DMS114 treated with DMSO at 0.1 percent for 48 hours (cell line): ENCODE results near the gene PA2G4.
"Not testable (repeated sequence)": the region's sequence is repeated elsewhere in the genome, so short reads cannot be mapped to it uniquely, and the experiment has no call there.

Experiments used
- DNase-seq: peaks from one replicate; lab custom pipeline; 2025; ENCODE audit not compliant: unreplicated experiment; lab: John Stamatoyannopoulos, UW

Gene PA2G4

DNA sequence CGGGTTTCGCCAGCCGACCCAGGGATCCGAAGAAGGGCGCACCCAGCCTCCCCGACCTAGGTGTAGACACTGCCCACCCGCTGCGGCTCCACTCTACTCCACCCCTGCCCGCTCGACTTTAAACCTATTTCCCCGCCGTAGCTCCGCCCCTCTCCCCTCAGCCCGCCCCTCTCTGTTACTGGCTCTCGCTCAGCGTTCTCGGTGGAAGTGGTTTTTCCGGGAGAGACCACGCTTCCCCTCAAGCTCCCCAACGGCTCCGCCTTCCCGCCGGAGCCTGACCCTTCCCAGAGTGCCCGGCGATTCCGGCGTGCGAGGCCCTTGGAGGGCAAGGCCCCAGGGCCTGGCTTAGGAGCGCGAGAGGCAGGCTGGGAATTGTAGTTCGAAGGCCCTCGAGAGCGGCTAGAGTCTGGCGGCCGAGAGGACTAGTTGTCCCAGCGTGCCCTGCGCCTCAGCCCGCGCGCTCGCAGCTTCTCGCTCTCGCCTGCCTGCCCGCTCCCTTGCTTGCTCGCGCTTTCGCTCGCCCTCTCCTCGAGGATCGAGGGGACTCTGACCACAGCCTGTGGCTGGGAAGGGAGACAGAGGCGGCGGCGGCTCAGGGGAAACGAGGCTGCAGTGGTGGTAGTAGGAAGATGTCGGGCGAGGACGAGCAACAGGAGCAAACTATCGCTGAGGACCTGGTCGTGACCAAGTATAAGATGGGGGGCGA lies at the start of gene PA2G4:
TSS of gene PA2G4 (plus strand) at position 451 of the 706 bp plus-strand sequence. CDS start at position 630, 179 bp downstream.
- peak; percentile 98 for DNase-seq

DNA sequence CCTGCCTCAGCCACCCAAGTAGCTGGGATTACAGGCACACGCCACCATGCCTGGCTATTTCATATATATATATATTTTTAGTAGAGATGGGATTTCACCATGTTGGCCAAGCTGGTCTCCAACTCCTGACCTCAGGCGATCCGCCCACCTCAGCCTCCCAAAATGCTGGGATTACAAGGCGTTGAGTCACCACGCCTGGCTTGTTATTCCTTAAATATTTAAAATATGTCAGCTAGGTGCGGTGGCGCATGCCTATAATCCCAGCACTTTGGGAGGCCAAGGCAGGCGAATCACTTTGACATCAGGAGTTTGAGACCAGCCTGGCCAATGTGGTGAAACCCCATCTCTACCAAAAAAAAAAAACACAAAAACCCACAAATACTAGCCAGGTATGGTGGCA lies 44.4 kb upstream of the PA2G4 start:
- not testable (repeated sequence) for DNase-seq

GRCh38 chr12:56061982-56062381 lies 42.4 kb upstream of the PA2G4 start:
- no peak for DNase-seq

- DNase-seq = no peak
Observed at GRCh38 chr12:56062996-56063395, 41.4 kb upstream of the PA2G4 start.

GRCh38 chr12:56071648-56072047 lies 32.7 kb upstream of the PA2G4 start:
- DNase-seq = no peak

DNA sequence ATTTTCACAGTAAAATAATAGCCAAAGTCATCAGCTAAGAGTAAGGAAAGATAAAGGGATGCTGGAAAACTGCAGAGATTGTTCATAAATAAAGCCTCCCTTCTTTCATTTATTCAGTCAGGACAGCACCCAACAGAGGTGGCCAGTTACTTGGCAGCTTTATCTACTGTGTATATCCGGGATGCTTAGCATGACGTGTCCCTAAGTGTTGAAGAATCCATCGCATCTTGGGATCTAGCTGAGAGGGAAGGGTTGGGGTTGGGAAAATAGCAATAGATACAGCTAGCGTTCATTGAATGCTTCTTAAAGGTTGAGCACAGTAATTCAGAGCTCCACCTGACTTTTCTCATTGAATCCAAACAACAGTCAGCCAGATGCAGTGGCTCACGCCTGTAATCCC lies 30.0 kb upstream of the PA2G4 start:
- DNase-seq = no peak

- DNase-seq = not testable (repeated sequence)
Observed at GRCh38 chr12:56077966-56078365, 26.4 kb upstream of the PA2G4 start.

- DNase-seq = no peak
Observed at GRCh38 chr12:56078427-56078826, 25.9 kb upstream of the PA2G4 start.

DNA sequence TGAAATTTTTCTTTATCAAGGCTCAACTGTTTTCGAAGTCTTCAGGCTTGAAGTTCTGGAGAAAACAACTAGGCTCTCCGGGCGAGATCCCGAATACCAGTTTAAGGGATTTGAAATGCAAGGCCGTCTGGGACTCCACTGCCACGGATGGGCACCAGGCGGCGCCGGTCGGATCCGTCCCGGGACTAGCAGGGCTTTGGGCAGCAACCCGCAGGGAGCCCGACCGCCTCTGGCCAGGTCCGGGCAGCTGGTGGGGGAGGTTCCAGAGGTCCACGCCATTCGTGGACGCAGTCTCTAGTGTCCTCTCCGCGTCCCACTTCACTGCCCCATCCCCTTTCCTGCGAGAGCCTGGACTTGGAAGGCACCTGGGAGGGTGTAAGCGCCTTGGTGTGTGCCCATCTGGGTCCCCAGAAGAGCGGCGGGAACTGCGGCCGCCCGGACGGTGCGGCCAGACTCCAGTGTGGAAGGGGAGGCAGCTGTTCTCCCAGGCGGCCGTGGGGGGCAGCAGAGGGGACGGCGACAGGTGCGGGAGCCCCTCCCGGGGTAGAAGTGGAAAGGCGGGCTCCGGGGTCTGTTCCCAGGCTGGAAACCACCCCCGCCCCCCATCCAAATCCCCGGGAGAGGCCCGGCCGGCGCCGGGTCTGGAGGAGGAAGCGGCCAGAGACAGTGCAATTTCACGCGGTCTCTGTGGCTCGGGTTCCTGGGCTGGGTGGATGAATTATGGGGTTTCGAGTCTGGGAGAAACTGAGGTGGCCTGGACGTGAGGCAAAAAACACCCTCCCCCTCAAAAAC lies 25.2 kb upstream of the PA2G4 start:
- DNase-seq = peak; percentile 82

DNA sequence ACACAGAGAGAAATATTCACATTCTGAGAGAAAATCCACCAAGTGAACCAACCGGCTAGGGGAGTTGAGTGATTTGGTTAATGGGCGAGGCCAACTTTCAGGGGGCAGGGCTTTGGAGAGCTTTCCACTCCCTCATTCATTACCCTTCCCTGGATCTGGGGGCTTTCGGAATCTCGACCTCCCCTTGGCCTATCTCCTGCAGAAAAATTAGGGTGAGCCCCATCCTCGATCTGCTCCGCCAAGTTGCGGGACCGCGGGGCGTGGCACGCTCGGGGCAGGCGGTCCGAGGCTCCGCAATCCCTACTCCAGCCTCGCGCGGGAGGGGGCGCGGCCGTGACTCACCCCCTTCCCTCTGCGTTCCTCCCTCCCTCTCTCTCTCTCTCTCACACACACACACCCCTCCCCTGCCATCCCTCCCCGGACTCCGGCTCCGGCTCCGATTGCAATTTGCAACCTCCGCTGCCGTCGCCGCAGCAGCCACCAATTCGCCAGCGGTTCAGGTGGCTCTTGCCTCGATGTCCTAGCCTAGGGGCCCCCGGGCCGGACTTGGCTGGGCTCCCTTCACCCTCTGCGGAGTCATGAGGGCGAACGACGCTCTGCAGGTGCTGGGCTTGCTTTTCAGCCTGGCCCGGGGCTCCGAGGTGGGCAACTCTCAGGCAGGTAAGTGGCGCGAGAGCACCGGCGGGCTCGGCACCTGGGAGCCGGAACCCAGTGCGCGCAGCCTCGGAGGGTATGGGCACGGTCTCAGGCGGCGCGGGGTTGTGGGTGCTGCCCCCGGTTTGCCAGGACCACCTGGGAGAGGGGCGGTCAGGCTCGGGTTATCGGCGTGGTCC lies 24.4 kb upstream of the PA2G4 start, which contains the start of gene ERBB3:
TSS of gene ERBB3 (plus strand) at position 443 of the 833 bp plus-strand sequence. CDS start at position 579, 136 bp downstream.
- peak; percentile 66 for DNase-seq

- no peak for DNase-seq
Observed at GRCh38 chr12:56080556-56081138, 23.7 kb upstream of the PA2G4 start.

DNA sequence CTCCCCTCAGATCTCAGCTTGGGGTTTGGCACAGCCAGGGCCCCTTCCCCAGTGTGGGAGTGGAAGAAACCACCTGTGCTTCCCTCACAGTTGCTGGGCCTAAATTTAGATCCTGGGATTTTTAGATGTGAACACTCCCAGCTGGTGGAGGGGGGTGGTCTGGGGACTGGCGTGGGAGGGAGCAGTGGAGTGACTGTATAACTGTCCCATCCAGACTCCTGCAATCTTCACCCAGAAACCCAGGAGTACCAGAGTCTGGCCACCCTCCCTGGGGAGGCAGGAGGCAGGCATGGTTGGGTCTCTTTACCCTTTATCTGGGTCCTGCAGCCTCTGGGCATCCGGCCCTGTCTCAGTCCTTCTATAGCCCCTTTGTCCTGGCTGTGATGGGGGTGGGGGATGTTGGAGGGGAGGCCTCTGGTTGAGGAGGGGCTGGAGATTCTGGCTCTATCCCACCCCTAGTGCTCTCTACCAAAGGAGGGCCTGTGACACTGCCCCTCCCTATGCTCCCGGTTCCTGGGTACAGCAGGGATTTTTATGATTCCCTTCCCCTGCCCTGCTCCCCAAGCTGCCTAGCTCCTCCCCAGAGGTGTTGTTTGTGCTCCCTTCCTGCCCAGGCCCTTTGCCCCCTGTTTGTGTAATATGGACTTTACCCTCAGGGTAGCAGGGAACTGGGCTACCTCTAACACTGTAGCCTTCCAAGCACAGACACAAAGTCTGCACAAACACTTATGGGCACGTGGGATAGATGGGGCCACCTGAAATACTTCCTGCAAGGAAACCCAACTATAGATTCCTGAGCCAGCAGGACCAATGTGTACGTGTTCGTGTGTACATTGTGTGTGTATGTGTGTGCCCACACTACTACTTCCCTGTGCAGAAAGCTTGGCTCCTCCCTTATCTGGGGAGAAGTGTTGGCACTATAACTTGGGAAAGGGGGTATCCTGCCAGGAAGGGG lies 22.7 kb upstream of the PA2G4 start:
- no peak for DNase-seq

GRCh38 chr12:56082382-56082781 lies 22.0 kb upstream of the PA2G4 start:
- DNase-seq = no peak

- no peak for DNase-seq
Observed at GRCh38 chr12:56082967-56083366, 21.4 kb upstream of the PA2G4 start.

DNA sequence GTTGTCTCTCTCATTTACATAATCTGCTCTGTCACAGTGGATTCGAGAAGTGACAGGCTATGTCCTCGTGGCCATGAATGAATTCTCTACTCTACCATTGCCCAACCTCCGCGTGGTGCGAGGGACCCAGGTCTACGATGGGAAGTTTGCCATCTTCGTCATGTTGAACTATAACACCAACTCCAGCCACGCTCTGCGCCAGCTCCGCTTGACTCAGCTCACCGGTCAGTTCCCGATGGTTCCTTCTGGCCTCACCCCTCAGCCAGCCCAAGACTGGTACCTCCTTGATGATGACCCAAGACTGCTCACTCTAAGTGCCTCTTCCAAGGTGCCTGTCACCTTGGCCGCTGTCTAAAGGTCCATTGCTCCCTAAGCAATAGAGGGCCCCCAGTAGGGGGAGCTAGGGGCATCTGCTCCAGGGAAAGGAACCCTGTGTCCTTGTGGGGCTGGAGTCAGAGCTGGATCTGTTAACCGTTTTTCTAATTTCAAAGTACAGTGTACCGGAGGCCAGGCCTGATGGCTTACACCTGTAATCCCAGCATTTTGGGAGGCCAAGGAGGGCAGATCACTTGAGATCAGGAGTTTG lies 19.3 kb upstream of the PA2G4 start:
- DNase-seq = no peak

GRCh38 chr12:56086096-56086495 lies 18.3 kb upstream of the PA2G4 start:
- no peak for DNase-seq

DNA sequence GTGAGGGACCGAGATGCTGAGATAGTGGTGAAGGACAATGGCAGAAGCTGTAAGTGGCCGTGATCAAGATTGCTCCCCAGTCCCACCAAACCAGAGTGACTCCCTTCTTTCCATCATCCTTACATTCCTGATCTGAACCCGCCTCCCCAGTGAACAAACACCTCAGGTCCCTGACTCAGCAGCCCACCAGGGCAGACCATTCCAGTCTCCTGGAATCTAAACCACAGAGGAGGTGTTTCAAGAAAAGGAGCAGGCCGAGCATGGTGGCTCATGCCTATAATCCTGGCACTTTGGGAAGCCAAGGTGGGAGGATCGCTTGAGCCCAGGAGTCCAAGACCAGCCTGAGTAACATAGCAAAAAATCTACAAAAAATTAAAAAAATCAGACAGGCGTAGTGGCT lies 17.8 kb upstream of the PA2G4 start:
- no peak for DNase-seq

GRCh38 chr12:56087220-56087619 lies 17.1 kb upstream of the PA2G4 start:
- DNase-seq = no peak

DNA sequence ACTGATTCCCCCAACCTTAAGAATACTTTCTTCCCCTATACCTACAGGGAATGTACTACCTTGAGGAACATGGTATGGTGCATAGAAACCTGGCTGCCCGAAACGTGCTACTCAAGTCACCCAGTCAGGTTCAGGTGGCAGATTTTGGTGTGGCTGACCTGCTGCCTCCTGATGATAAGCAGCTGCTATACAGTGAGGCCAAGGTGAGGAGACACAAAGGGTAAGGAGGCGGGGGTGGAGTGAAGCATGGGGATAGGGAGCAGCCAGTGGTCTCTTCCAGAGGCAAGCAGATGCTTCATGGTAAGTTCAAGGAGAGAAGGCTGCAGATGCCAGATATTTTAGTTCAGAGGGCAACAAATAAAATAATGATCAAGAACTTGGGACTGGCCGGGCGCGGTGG lies 6.6 kb upstream of the PA2G4 start:
- DNase-seq = no peak

GRCh38 chr12:56098592-56098991 lies 5.8 kb upstream of the PA2G4 start:
- no peak for DNase-seq
